ENCODE results near the gene RRBP1.

Gene RRBP1

GRCh38 chr20:17568972-17569521, 113.0 kb downstream of the RRBP1 start:
- DNase-seq: no peak

- DNase-seq: no peak
These were observed 113.8 kb downstream of the RRBP1 start for GRCh38 chr20:17568045-17568788.

GRCh38 chr20:17566345-17566744, 115.7 kb downstream of the RRBP1 start:
- DNase-seq: no peak

GRCh38 chr20:17565169-17565845, 116.7 kb downstream of the RRBP1 start:
- DNase-seq: no peak

Data from effector CD4-positive, alpha-beta T cell (primary cell).